GM12874 (cell line): ENCODE measurements around the gene RRAS2.

Experiments used
- CTCF ChIP-seq: IDR thresholded peaks from 2 replicates; pipeline ENCODE4 v1.5.1; 2011; ENCODE audit warnings: low read depth, mild to moderate bottlenecking, control low read depth, low read length, moderate library complexity; ENCODE audit not compliant: insufficient read depth

The RRAS2 gene

GRCh38 chr11:14369598-14369997 lies 10.6 kb upstream of the RRAS2 start:
- no peak for TF ChIP-seq CTCF

- no peak for TF ChIP-seq CTCF
These were observed 8.0 kb upstream of the RRAS2 start for GRCh38 chr11:14366936-14367335.

GRCh38 chr11:14364322-14364721 lies 5.3 kb upstream of the RRAS2 start:
- TF ChIP-seq CTCF, result no peak

- no peak for TF ChIP-seq CTCF
These were observed 3.6 kb upstream of the RRAS2 start for GRCh38 chr11:14362611-14363010.

- TF ChIP-seq CTCF, result no peak
These were observed 3.0 kb upstream of the RRAS2 start for GRCh38 chr11:14361951-14362350.

GRCh38 chr11:14360976-14361375 lies 2.0 kb upstream of the RRAS2 start:
- no peak for TF ChIP-seq CTCF

- TF ChIP-seq CTCF, result no peak
These were observed 583 bp upstream of the RRAS2 start for GRCh38 chr11:14359501-14360031.
